ENCODE measurements around the gene XKR8.

Gene XKR8

GRCh38 chr1:27960762-27961645 is 1.2 kb downstream of the XKR8 start:
- no peak for DNase-seq (ENCODE audit: extremely low spot score)
- TF ChIP-seq FOXK2 (IDR thresholded peaks at IDR 0.05) (no peak), ZNF384 (IDR thresholded peaks at IDR 0.05) (no peak), PKNOX1 (IDR thresholded peaks at IDR 0.05) (no peak), CTBP1 (IDR thresholded peaks at IDR 0.05; ENCODE audit: borderline replicate concordance) (no peak), ARNT (IDR thresholded peaks at IDR 0.05) (no peak), NFRKB (IDR thresholded peaks at IDR 0.05) (no peak), BHLHE40 (IDR thresholded peaks at IDR 0.05; ENCODE audit: borderline replicate concordance) (no peak), FOXM1 (IDR thresholded peaks at IDR 0.05; ENCODE audit: borderline replicate concordance) (no peak), SP1 (IDR thresholded peaks at IDR 0.05) (no peak), SUZ12 (IDR thresholded peaks at IDR 0.05) (no peak)
- POLR2A ChIA-PET, result interaction anchor here (1.0 to 1.3 kb wide), 3 partner anchors 11 to 274 kb away, joined by 3 to 4 read pairs (median 4); no protein-coding TSS in a partner anchor
- CTCF ChIA-PET, result interaction anchor here (1.2 kb wide), 1 partner anchor 104 kb away, joined by 4 read pairs; no protein-coding TSS in a partner anchor

- no peak for DNase-seq (ENCODE audit: extremely low spot score)
- POLR2A ChIA-PET, result interaction anchor here (1.1 kb wide), 1 partner anchor 10 kb away, joined by 4 read pairs; no protein-coding TSS in a partner anchor
- TF ChIP-seq BHLHE40 (IDR thresholded peaks at IDR 0.05; ENCODE audit: borderline replicate concordance) (no peak), FOXK2 (IDR thresholded peaks at IDR 0.05) (no peak), L3MBTL2 (conservative IDR thresholded peaks at IDR 0.05) (no peak), SUZ12 (IDR thresholded peaks at IDR 0.05) (no peak), FOXA1 (IDR thresholded peaks at IDR 0.05) (no peak), NFRKB (IDR thresholded peaks at IDR 0.05) (no peak), ZNF384 (IDR thresholded peaks at IDR 0.05) (no peak), CTBP1 (IDR thresholded peaks at IDR 0.05; ENCODE audit: borderline replicate concordance) (no peak), TARDBP (IDR thresholded peaks at IDR 0.05) (no peak), ELF4 (IDR thresholded peaks at IDR 0.05) (no peak), ARNT (IDR thresholded peaks at IDR 0.05) (no peak), HDGF (IDR thresholded peaks at IDR 0.05; ENCODE audit: borderline replicate concordance) (no peak), SP1 (IDR thresholded peaks at IDR 0.05) (no peak)
- CTCF ChIA-PET, result interaction anchor here (0.6 kb wide), 1 partner anchor 20 kb away, joined by 3 read pairs; no protein-coding TSS in a partner anchor
Observed at GRCh38 chr1:27961646-27962221, 2.0 kb downstream of the XKR8 start.

- ChIA-PET CTCF (interaction anchor here (0.7 kb wide), 1 partner anchor 638 kb away, joined by 3 read pairs; no protein-coding TSS in a partner anchor), POLR2A (no interaction called here)
- DNase-seq (ENCODE audit: extremely low spot score), result no peak
- TF ChIP-seq TARDBP (IDR thresholded peaks at IDR 0.05), result no peak
- no peak for TF ChIP-seq HDGF (IDR thresholded peaks at IDR 0.05; ENCODE audit: borderline replicate concordance)
- TF ChIP-seq SP1 (IDR thresholded peaks at IDR 0.05), result no peak
- TF ChIP-seq FOXA1 (IDR thresholded peaks at IDR 0.05), result no peak
- no peak for TF ChIP-seq L3MBTL2 (conservative IDR thresholded peaks at IDR 0.05)
- no peak for TF ChIP-seq ELF4 (IDR thresholded peaks at IDR 0.05)
- no peak for TF ChIP-seq CTBP1 (IDR thresholded peaks at IDR 0.05; ENCODE audit: borderline replicate concordance)
- no peak for TF ChIP-seq BHLHE40 (IDR thresholded peaks at IDR 0.05; ENCODE audit: borderline replicate concordance)
- TF ChIP-seq ZNF384 (IDR thresholded peaks at IDR 0.05), result no peak
- TF ChIP-seq SUZ12 (IDR thresholded peaks at IDR 0.05), result no peak
- TF ChIP-seq ARNT (IDR thresholded peaks at IDR 0.05), result no peak
- TF ChIP-seq FOXK2 (IDR thresholded peaks at IDR 0.05), result no peak
- TF ChIP-seq LEF1 (IDR thresholded peaks at IDR 0.05; ENCODE audit: borderline replicate concordance), result no peak
- TF ChIP-seq PKNOX1 (IDR thresholded peaks at IDR 0.05), result no peak
- TF ChIP-seq NFRKB (IDR thresholded peaks at IDR 0.05), result no peak
- no peak for TF ChIP-seq FOXM1 (IDR thresholded peaks at IDR 0.05; ENCODE audit: borderline replicate concordance)
Observed at GRCh38 chr1:27963393-27963792, 3.6 kb downstream of the XKR8 start.

GRCh38 chr1:27966402-27967105 is 6.8 kb downstream of the XKR8 start:
- CTCF ChIA-PET, result interaction anchor here (0.5 kb wide), 1 partner anchor 192 kb away, joined by 7 read pairs; no protein-coding TSS in a partner anchor
- TF ChIP-seq CTBP1 (IDR thresholded peaks at IDR 0.05; ENCODE audit: borderline replicate concordance) (no peak), PKNOX1 (IDR thresholded peaks at IDR 0.05) (no peak), LEF1 (IDR thresholded peaks at IDR 0.05; ENCODE audit: borderline replicate concordance) (no peak), TARDBP (IDR thresholded peaks at IDR 0.05) (no peak), L3MBTL2 (conservative IDR thresholded peaks at IDR 0.05) (no peak), NFRKB (IDR thresholded peaks at IDR 0.05) (no peak), SUZ12 (IDR thresholded peaks at IDR 0.05) (no peak), SP1 (IDR thresholded peaks at IDR 0.05) (no peak), FOXM1 (IDR thresholded peaks at IDR 0.05; ENCODE audit: borderline replicate concordance) (no peak), ARNT (IDR thresholded peaks at IDR 0.05) (no peak), ELF4 (IDR thresholded peaks at IDR 0.05) (no peak), FOXA1 (IDR thresholded peaks at IDR 0.05) (no peak), BHLHE40 (IDR thresholded peaks at IDR 0.05; ENCODE audit: borderline replicate concordance) (no peak)
- POLR2A ChIA-PET, result no interaction called here
- no peak for DNase-seq (ENCODE audit: extremely low spot score)

Data from HEK293T (cell line).